Liver (tissue), 3 donors: ENCODE results near the gene DZIP1L.

Experiments
- CTCF ChIP-seq: fragments of 150-350 bp; IDR thresholded peaks from 2 replicates; pipeline ENCODE4 v1.5.1; 2017; ENCODE audit warnings: improper control_type of control experiment, low read depth, low read length; ENCODE audit not compliant: missing input control
- EGR1 ChIP-seq, 2 donors: IDR thresholded peaks; 2 replicates each; pipeline ENCODE4 v1.6.1; 2016 to 2018; ENCODE audit warnings: antibody characterized with exemption in 2 of 2, low read depth in 2 of 2
- JUND ChIP-seq, 2 donors: IDR thresholded peaks; 2 replicates each; pipeline ENCODE4 v1.6.1; 2016; ENCODE audit warnings: antibody characterized with exemption in 2 of 2
- TF ChIP-seq, protein P1 (sequence below): IDR thresholded peaks from 2 replicates; pipeline ENCODE4 v1.6.1; 2016; ENCODE audit warnings: antibody characterized with exemption, mild to moderate bottlenecking
- donor health status: healthy.
- donor health status: healthy.

DNA sequence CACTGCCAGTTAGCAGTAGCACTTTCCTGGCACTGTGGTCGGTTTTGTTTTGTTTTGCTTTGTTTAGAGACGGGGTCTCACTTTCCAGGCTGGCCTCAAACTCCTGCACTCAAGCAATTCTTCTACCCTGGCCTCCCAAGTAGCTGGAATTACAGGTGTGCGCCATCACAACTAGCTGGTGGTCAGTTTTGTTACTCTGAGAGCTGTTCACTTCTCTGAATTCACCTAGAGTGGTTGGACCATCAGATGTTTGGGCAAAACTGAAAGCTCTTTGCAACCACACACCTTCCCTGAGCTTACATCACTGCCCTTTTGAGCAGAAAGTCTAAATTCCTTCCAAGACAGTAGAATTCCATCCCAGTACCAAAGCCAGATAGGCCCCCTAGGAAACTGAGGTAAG lies 82.8 kb downstream of the DZIP1L start:
- no peak for TF ChIP-seq EGR1 (IDR thresholded peaks at IDR 0.05; ENCODE audit: low read depth in 2 of 2)
- TF ChIP-seq JUND (IDR thresholded peaks at IDR 0.05), result no peak
- TF ChIP-seq CTCF, result no peak
- TF ChIP-seq, protein P1, sequence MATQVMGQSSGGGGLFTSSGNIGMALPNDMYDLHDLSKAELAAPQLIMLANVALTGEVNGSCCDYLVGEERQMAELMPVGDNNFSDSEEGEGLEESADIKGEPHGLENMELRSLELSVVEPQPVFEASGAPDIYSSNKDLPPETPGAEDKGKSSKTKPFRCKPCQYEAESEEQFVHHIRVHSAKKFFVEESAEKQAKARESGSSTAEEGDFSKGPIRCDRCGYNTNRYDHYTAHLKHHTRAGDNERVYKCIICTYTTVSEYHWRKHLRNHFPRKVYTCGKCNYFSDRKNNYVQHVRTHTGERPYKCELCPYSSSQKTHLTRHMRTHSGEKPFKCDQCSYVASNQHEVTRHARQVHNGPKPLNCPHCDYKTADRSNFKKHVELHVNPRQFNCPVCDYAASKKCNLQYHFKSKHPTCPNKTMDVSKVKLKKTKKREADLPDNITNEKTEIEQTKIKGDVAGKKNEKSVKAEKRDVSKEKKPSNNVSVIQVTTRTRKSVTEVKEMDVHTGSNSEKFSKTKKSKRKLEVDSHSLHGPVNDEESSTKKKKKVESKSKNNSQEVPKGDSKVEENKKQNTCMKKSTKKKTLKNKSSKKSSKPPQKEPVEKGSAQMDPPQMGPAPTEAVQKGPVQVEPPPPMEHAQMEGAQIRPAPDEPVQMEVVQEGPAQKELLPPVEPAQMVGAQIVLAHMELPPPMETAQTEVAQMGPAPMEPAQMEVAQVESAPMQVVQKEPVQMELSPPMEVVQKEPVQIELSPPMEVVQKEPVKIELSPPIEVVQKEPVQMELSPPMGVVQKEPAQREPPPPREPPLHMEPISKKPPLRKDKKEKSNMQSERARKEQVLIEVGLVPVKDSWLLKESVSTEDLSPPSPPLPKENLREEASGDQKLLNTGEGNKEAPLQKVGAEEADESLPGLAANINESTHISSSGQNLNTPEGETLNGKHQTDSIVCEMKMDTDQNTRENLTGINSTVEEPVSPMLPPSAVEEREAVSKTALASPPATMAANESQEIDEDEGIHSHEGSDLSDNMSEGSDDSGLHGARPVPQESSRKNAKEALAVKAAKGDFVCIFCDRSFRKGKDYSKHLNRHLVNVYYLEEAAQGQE, result no peak
